Ovary (tissue), 9 donors: ENCODE results near the gene SESN3. TPM values are rescaled to one million over a fixed set of nuclear protein-coding genes. Genes with fewer than 3 reads are reported as not detected.
A peak's percentile ranks its signal among the peaks of the same experiment; 100 is the strongest.

Source experiments
- DNase-seq, 5 donors: peaks; one replicate each; pipeline ENCODE4 v3.0.0-alpha.2; 2019 to 2020
- H3K27ac ChIP-seq, 2 donors: fragments of 200-600 bp; one replicate each; pipeline versions ENCODE4 v1.5.1 to v1.8.0; 2019 to 2022
- H3K27me3 ChIP-seq: fragments of 200-600 bp; one replicate; pipeline ENCODE4 v1.8.0; 2022
- H3K36me3 ChIP-seq: fragments of 200-600 bp; sonication (generic); one replicate; pipeline ENCODE4 v1.5.1; 2019
- H3K4me1 ChIP-seq: one replicate; pipeline ENCODE4 v1.8.1; 2013; ENCODE audit warnings: mild to moderate bottlenecking, moderate library complexity; ENCODE audit not compliant: insufficient read depth
- H3K4me3 ChIP-seq: fragments of 200-600 bp; sonication (generic); one replicate; pipeline ENCODE4 v1.5.1; 2017
- H3K9me3 ChIP-seq, 2 donors: fragments of 200-600 bp in 1 of 2; sonication (generic) in 1 of 2; one replicate each; pipeline versions ENCODE4 v1.5.1 to v1.8.1; 2013 to 2019; ENCODE audit warnings: mild to moderate bottlenecking in 1 of 2, moderate library complexity in 1 of 2
- CTCF ChIP-seq, 3 donors: fragments of 450-650 bp in 2 of 3; fragments of 200-600 bp in 1 of 3; IDR thresholded peaks; one replicate each; pipeline versions ENCODE4 v1.5.1 to v1.8.0; 2016 to 2022; ENCODE audit warnings: antibody characterized with exemption in 3 of 3, mild to moderate bottlenecking in 1 of 3
- EP300 ChIP-seq: sonication (generic); formaldehyde crosslinking; IDR thresholded peaks from one replicate; pipeline ENCODE4 v1.6.1; 2017; ENCODE audit warnings: antibody characterized with exemption
- POLR2A ChIP-seq: fragments of 450-650 bp; IDR thresholded peaks from one replicate; pipeline ENCODE4 v1.6.1; 2017; ENCODE audit warnings: antibody characterized with exemption, mild to moderate bottlenecking, moderate library complexity
- WGBS, 3 donors: extraction: QIAGEN DNeasy Blood & Tissue Kit in 1 of 3; methylation state at CpG; one replicate each; pipeline versions ENCODE4 v1.1.5 to v1.1.7; 2013 to 2017; 5-methylcytosine and 5-hydroxymethylcytosine counted together
- intact Hi-C, 4 donors: fragments of 100-400 bp; cut with DNase I; formaldehyde crosslinking; loops; one replicate each; pipeline versions ENCODE4 v1.11.0 to v1.15.1; 2022 to 2023
- polyA plus RNA-seq, 2 donors: library from polyadenylated mRNA; stranded (reverse); fragments of 200-250 nt in 1 of 2; fragments of 350-450 nt in 1 of 2; fragmentation: Illumina TruSeq in 1 of 2; extraction: RNeasy Lipid Tissue Mini Kit (QIAGEN cat#74804) in 1 of 2; gene quantifications; one replicate each; pipeline ENCODE4 v1.2.3, GENCODE V29; 2013 to 2014
- total RNA-seq, 7 donors: library from RNA; depleted of rRNA in 2 of 7; stranded (reverse); fragments of >200 nt in 2 of 7; fragmentation: NEBNext Ultra II Directional in 3 of 7; extraction: Animal tissue kit (Norgen Biotek cat#: 25700) in 3 of 7; gene quantifications; one replicate each; pipeline versions ENCODE4 v1.1.0 to v1.2.4, GENCODE V29; 2016 to 2023
- donor health status: DM: no; HTN: no; CAD: no; lungs with moderate emphysema.
- donor health status: DM: no; HTN: no; CAD: no.
- donor health status: Bipolar disorder and iron deficiency.
- donor health status: DM: yes; HTN: yes; CAD: no.
- donor health status: DM: no; HTN: no; CAD: no.
- donor health status: DM: yes; HTN: yes; CAD: no.

The SESN3 gene
- total and polyA plus RNA-seq, 9 donors: 14.5 to 77.3 (median 43.0) TPM

GRCh38 chr11:95266751-95267374 lies 35.9 kb upstream of the SESN3 start:
- intact Hi-C loops: no loop called here
- no peak for DNase-seq

GRCh38 chr11:95264881-95265280 lies 33.9 kb upstream of the SESN3 start:
- Histone ChIP-seq H3K27me3 (no peaks in the 10 kb centered on the region), H3K36me3 (no peaks in the 10 kb centered on the region), H3K4me1 (no peaks in the 10 kb centered on the region), H3K4me3 (no peak overlapping the region), H3K9me3 (no peaks in the 10 kb centered on the region), H3K27ac (no peak overlapping the region)
- DNase-seq: no peak
- TF ChIP-seq POLR2A: no peak
- intact Hi-C loops: loop anchor here in 1 of 4 donors (5.0 kb wide), 1 partner anchor 397 kb away; no protein-coding TSS in a partner anchor
- 77 to 79% (median 77%) methylated on average over 8 of the region's 8 CpGs for WGBS, 3 donors

More at GRCh38 chr11:95266751-95267374, 35.9 kb upstream of the SESN3 start:
- Histone ChIP-seq H3K36me3 (no peaks in the 10 kb centered on the region), H3K4me1 (no peaks in the 10 kb centered on the region), H3K4me3 (no peak overlapping the region), H3K27me3 (no peaks in the 10 kb centered on the region), H3K9me3 (no peaks in the 10 kb centered on the region), H3K27ac (no peak overlapping the region)
- no peak for TF ChIP-seq POLR2A
- no peak for TF ChIP-seq EP300
- TF ChIP-seq CTCF (IDR thresholded peaks at IDR 0.05): no peak
- WGBS, 3 donors: 47 to 66% (median 60%) methylated on average over 6 of the region's 6 CpGs

- H3K4me1 ChIP-seq: no peaks in the 10 kb centered on the region
- intact Hi-C loops: loop anchor here in 1 of 4 donors (5.0 kb wide), 1 partner anchor 399 kb away; no protein-coding TSS in a partner anchor
- TF ChIP-seq POLR2A (no peak), EP300 (no peak), CTCF (IDR thresholded peaks at IDR 0.05) (no peak)
- H3K4me3 ChIP-seq: no peak overlapping the region
- no peak for DNase-seq
- H3K27me3 ChIP-seq: no peaks in the 10 kb centered on the region
- H3K36me3 ChIP-seq: no peaks in the 10 kb centered on the region
- no peaks in the 10 kb centered on the region for H3K9me3 ChIP-seq
- WGBS, 3 donors: 89 to 92% (median 91%) methylated on average over 2 of the region's 2 CpGs
- no peak overlapping the region for H3K27ac ChIP-seq
Observed at GRCh38 chr11:95262994-95263765, 32.2 kb upstream of the SESN3 start.

- no peak for TF ChIP-seq EP300
- TF ChIP-seq POLR2A: no peak
- Histone ChIP-seq H3K4me1 (peaks cover 2% of the 10 kb centered on the region), H3K27me3 (no peaks in the 10 kb centered on the region), H3K9me3 (no peaks in the 10 kb centered on the region), H3K36me3 (no peaks in the 10 kb centered on the region), H3K27ac (no peak overlapping the region), H3K4me3 (no peak overlapping the region)
- no peak for DNase-seq
- intact Hi-C loops: no loop called here
- 88 to 96% (median 94%) methylated on average over 4 of the region's 4 CpGs for WGBS, 3 donors
Observed at GRCh38 chr11:95257456-95257971, 26.5 kb upstream of the SESN3 start.

- H3K27ac ChIP-seq: no peak overlapping the region
- intact Hi-C loops: no loop called here
- no peaks in the 10 kb centered on the region for H3K27me3 ChIP-seq
- WGBS, 3 donors: 59 to 65% (median 62%) methylated on average over 9 of the region's 9 CpGs
- no peaks in the 10 kb centered on the region for H3K9me3 ChIP-seq
- H3K4me1 ChIP-seq: peaks cover 2% of the 10 kb centered on the region
- DNase-seq: peak in 1 of 5 donors; percentile 34
- H3K36me3 ChIP-seq: no peaks in the 10 kb centered on the region
- no peak overlapping the region for H3K4me3 ChIP-seq
- TF ChIP-seq POLR2A (no peak), EP300 (no peak)
Observed at GRCh38 chr11:95256321-95256779, 25.3 kb upstream of the SESN3 start.
